Suprapubic skin (tissue), 3 donors: ENCODE data around the gene NPB.

Experiments used
- POLR2A ChIP-seq, 2 donors: fragments of 450-650 bp; IDR thresholded peaks; one replicate each; pipeline ENCODE4 v1.6.1; 2017; ENCODE audit warnings: antibody characterized with exemption in 2 of 2, mild to moderate bottlenecking in 2 of 2, moderate library complexity in 2 of 2
- TF ChIP-seq, protein P1 (sequence below), 2 donors: fragments of 200-600 bp in 1 of 2; fragments of 450-650 bp in 1 of 2; sonication (generic) in 1 of 2; IDR thresholded peaks; one replicate each; pipeline ENCODE4 v1.5.1; 2016 to 2019; ENCODE audit warnings: antibody characterized with exemption in 2 of 2, mild to moderate bottlenecking in 1 of 2, moderate library complexity in 1 of 2

- TF ChIP-seq, protein P1, sequence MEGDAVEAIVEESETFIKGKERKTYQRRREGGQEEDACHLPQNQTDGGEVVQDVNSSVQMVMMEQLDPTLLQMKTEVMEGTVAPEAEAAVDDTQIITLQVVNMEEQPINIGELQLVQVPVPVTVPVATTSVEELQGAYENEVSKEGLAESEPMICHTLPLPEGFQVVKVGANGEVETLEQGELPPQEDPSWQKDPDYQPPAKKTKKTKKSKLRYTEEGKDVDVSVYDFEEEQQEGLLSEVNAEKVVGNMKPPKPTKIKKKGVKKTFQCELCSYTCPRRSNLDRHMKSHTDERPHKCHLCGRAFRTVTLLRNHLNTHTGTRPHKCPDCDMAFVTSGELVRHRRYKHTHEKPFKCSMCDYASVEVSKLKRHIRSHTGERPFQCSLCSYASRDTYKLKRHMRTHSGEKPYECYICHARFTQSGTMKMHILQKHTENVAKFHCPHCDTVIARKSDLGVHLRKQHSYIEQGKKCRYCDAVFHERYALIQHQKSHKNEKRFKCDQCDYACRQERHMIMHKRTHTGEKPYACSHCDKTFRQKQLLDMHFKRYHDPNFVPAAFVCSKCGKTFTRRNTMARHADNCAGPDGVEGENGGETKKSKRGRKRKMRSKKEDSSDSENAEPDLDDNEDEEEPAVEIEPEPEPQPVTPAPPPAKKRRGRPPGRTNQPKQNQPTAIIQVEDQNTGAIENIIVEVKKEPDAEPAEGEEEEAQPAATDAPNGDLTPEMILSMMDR (IDR thresholded peaks at IDR 0.05), result no peak
- no peak for TF ChIP-seq POLR2A (IDR thresholded peaks at IDR 0.05)
Measured at GRCh38 chr17:81870981-81871386, 31.1 kb upstream of the NPB start, which contains the start of gene ARHGDIA.
